Measurements from ENCODE around the gene IFNAR1. TPM values are rescaled to one million over a fixed set of nuclear protein-coding genes. Genes with fewer than 3 reads are reported as not detected.

Gene IFNAR1
- total RNA-seq, 2 donors from 2014 or later, result 11.7 to 16.9 TPM

- peaks cover 5% of the 10 kb centered on the region for H3K36me3 Mint-ChIP-seq (ENCODE audit: low read depth)
- H3K27me3 ChIP-seq (ENCODE audit: control insufficient read depth, insufficient read depth, low read length, poor library complexity, severe bottlenecking), result no peaks in the 10 kb centered on the region
- no peaks in the 10 kb centered on the region for H3K9me3 ChIP-seq (ENCODE audit: control insufficient read depth, low read length)
- 90 to 95% methylated on average over 4 to 6 of the region's 6 CpGs for WGBS, 2 experiments (ENCODE audit: insufficient coverage in 1 of 2, insufficient read length in 1 of 2)
- H3K4me1 Mint-ChIP-seq, result peaks cover 15% of the 10 kb centered on the region
- DNase-seq, result no peak
- H3K27ac ChIP-seq (ENCODE audit: low read depth, low read length), result no peak overlapping the region
- H3K9ac ChIP-seq (ENCODE audit: extremely low read depth, low read length, poor library complexity, severe bottlenecking), result no peak overlapping the region
- peaks cover 2% of the 10 kb centered on the region for H3K27me3 Mint-ChIP-seq (ENCODE audit: insufficient read depth)
- TF ChIP-seq CTCF (conservative IDR thresholded peaks at IDR 0.05), result no peak
- peaks cover 4% of the 10 kb centered on the region for H3K36me3 ChIP-seq (ENCODE audit: control insufficient read depth, insufficient read depth, low read length)
- H3K4me1 ChIP-seq (ENCODE audit: control insufficient read depth, insufficient read depth, low read length), result no peaks in the 10 kb centered on the region
- H3K9me3 Mint-ChIP-seq, result no peaks in the 10 kb centered on the region
- no peak overlapping the region for H3K4me3 ChIP-seq (ENCODE audit: low read length)
- H3K4me3 Mint-ChIP-seq, result no peak overlapping the region
- H3K27ac Mint-ChIP-seq, result no peak overlapping the region
Observed at GRCh38 chr21:33401630-33401992, 76.8 kb downstream of the IFNAR1 start.

GRCh38 chr21:33402001-33402979 is 77.5 kb downstream of the IFNAR1 start:
- TF ChIP-seq CTCF (conservative IDR thresholded peaks at IDR 0.05), result no peak
- Mint-ChIP-seq H3K4me3 (peak overlapping the region; percentile 66), H3K27me3 (ENCODE audit: insufficient read depth) (peaks cover 2% of the 10 kb centered on the region), H3K9me3 (no peaks in the 10 kb centered on the region), H3K4me1 (peaks cover 19% of the 10 kb centered on the region), H3K36me3 (ENCODE audit: low read depth) (peaks cover 10% of the 10 kb centered on the region), H3K27ac (peak overlapping the region; percentile 85)
- Histone ChIP-seq H3K9me3 (ENCODE audit: control insufficient read depth, low read length) (no peaks in the 10 kb centered on the region), H3K36me3 (ENCODE audit: control insufficient read depth, insufficient read depth, low read length) (peaks cover 4% of the 10 kb centered on the region), H3K27me3 (ENCODE audit: control insufficient read depth, insufficient read depth, low read length, poor library complexity, severe bottlenecking) (no peaks in the 10 kb centered on the region), H3K4me1 (ENCODE audit: control insufficient read depth, insufficient read depth, low read length) (no peaks in the 10 kb centered on the region), H3K4me3 (ENCODE audit: low read length) (no peak overlapping the region), H3K27ac (ENCODE audit: low read depth, low read length) (no peak overlapping the region), H3K9ac (ENCODE audit: extremely low read depth, low read length, poor library complexity, severe bottlenecking) (peak overlapping the region; percentile 38)
- DNase-seq, result peak; percentile 81
- WGBS, 2 experiments (ENCODE audit: insufficient coverage in 1 of 2, insufficient read length in 1 of 2), result 75 to 85% methylated on average over 26 to 45 of the region's 45 CpGs

GRCh38 chr21:33403128-33403785 is 78.5 kb downstream of the IFNAR1 start, which contains the start of gene IFNGR2:
TSS of gene IFNGR2 (plus strand) at chr21:33403413. CDS start at chr21:33403544, 131 bp downstream.
- Mint-ChIP-seq H3K4me3 (peak within 1 kb of the TSS; percentile 78), H3K36me3 (ENCODE audit: low read depth) (peaks cover 11% of the 10 kb centered on the region), H3K27me3 (ENCODE audit: insufficient read depth) (peaks cover 2% of the 10 kb centered on the region), H3K4me1 (peaks cover 19% of the 10 kb centered on the region), H3K9me3 (no peaks in the 10 kb centered on the region), H3K27ac (peak within 1 kb of the TSS; percentile 94)
- H3K9me3 ChIP-seq (ENCODE audit: control insufficient read depth, low read length), result no peaks in the 10 kb centered on the region
- no peaks in the 10 kb centered on the region for H3K4me1 ChIP-seq (ENCODE audit: control insufficient read depth, insufficient read depth, low read length)
- peak; percentile 74 for DNase-seq
- no peak for TF ChIP-seq CTCF (conservative IDR thresholded peaks at IDR 0.05)
- no peaks in the 10 kb centered on the region for H3K27me3 ChIP-seq (ENCODE audit: control insufficient read depth, insufficient read depth, low read length, poor library complexity, severe bottlenecking)
- H3K9ac ChIP-seq (ENCODE audit: extremely low read depth, low read length, poor library complexity, severe bottlenecking), result peak within 1 kb of the TSS; percentile 64
- peak within 1 kb of the TSS; percentile 47 for H3K27ac ChIP-seq (ENCODE audit: low read depth, low read length)
- WGBS, 2 experiments (ENCODE audit: insufficient coverage in 1 of 2, insufficient read length in 1 of 2), result 0% methylated on average over 89 of the region's 89 CpGs; no CpG with 5 or more reads in 1 of the 2 experiments
- peaks cover 4% of the 10 kb centered on the region for H3K36me3 ChIP-seq (ENCODE audit: control insufficient read depth, insufficient read depth, low read length)
- peak within 1 kb of the TSS; percentile 93 for H3K4me3 ChIP-seq (ENCODE audit: low read length)
